ENCODE measurements around the gene CHURC1. TPM values are rescaled to one million over a fixed set of nuclear protein-coding genes. Genes with fewer than 3 reads are reported as not detected.

The CHURC1 gene
- total and polyA plus RNA-seq, 2 of the 4 experiments (the other 2 are of a cell fraction) = 38.0 to 69.5 TPM

DNA sequence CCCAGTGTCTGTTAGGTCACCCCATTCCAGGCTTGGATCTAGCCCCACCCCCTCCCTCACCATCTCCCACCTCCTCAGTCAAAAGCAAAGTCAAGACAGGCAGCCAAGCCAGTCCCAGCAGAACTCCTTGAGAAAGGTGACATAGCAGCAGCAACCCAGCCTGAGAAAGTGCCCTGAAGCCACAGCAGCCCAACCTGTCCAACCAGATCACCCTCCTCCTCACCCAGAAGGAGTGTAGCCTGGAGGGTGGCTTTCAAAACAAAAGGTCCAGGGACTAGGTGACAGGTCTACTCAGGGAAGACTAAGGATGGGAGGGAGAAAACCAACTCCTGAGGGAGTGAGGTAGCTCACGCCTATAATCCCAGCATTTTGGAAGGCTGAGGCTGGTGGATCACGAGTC lies 52.7 kb downstream of the CHURC1 start:
- H4K8ac ChIP-seq (ENCODE audit: low read depth in 2 of 2, low read length in 2 of 2) = no peak overlapping the region
- H3K9me3 ChIP-seq (ENCODE audit: control insufficient read depth, insufficient read depth, low read length) = no peaks in the 10 kb centered on the region
- BruUV-seq (replicated peaks) = no TSS peak
- no peak overlapping the region for H3K27ac ChIP-seq (ENCODE audit: insufficient read depth, low read length)
- H3K9me1 ChIP-seq (ENCODE audit: insufficient read depth, low read length) = no peaks in the 10 kb centered on the region
- no peaks in the 10 kb centered on the region; the same call in 1 of the 2 replicates for H3K36me3 ChIP-seq (ENCODE audit: control insufficient read depth, insufficient read depth, low read length)
- H3K27me3 ChIP-seq (ENCODE audit: control insufficient read depth, insufficient read depth, low read length) = no peaks in the 10 kb centered on the region
- intact Hi-C loops (cut with micrococcal nuclease) = no loop called here
- peaks cover 4% of the 10 kb centered on the region; the same call in 1 of the 2 replicates for H3K4me1 ChIP-seq (ENCODE audit: control insufficient read depth, insufficient read depth, low read length)
- no CpG with 5 or more reads among the region's 2 CpGs for WGBS, 2 experiments (ENCODE audit: extremely low coverage in 2 of 2, insufficient read length in 1 of 2)
- ATAC-seq (ENCODE audit: low read depth) = no peak
- H3K4me2 ChIP-seq (ENCODE audit: low read depth, low read length) = no peak overlapping the region
- H2AFZ ChIP-seq (replicated peaks; ENCODE audit: low read length, poor library complexity) = no peak overlapping the region
- in situ Hi-C loops (cut with MboI; ENCODE audit: low sequenced_read_pairs) = no loop called here
- no peak overlapping the region for H3K14ac ChIP-seq (replicated peaks; ENCODE audit: low read depth, low read length)
- TF ChIP-seq MAFK (IDR thresholded peaks at IDR 0.05; ENCODE audit: low read depth, low read length) (no peak), NFE2L2 (IDR thresholded peaks at IDR 0.05; ENCODE audit: low read depth, low read length) (no peak), SMC3 (IDR thresholded peaks at IDR 0.05; ENCODE audit: low read depth, low read length) (no peak), CHD1 (IDR thresholded peaks at IDR 0.05; ENCODE audit: low read depth, low read length) (no peak), RCOR1 (IDR thresholded peaks at IDR 0.05; ENCODE audit: insufficient replicate concordance, low read length) (no peak), RFX5 (IDR thresholded peaks at IDR 0.05; ENCODE audit: low read depth, low read length) (no peak), BHLHE40 (IDR thresholded peaks at IDR 0.05; ENCODE audit: low read depth, low read length) (no peak), CEBPB (IDR thresholded peaks at IDR 0.05; ENCODE audit: low read depth, low read length) (no peak)
- TF ChIP-seq, protein P1, sequence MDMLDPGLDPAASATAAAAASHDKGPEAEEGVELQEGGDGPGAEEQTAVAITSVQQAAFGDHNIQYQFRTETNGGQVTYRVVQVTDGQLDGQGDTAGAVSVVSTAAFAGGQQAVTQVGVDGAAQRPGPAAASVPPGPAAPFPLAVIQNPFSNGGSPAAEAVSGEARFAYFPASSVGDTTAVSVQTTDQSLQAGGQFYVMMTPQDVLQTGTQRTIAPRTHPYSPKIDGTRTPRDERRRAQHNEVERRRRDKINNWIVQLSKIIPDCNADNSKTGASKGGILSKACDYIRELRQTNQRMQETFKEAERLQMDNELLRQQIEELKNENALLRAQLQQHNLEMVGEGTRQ (IDR thresholded peaks at IDR 0.05; ENCODE audit: low read depth, low read length) = no peak
- TF ChIP-seq, protein P2, sequence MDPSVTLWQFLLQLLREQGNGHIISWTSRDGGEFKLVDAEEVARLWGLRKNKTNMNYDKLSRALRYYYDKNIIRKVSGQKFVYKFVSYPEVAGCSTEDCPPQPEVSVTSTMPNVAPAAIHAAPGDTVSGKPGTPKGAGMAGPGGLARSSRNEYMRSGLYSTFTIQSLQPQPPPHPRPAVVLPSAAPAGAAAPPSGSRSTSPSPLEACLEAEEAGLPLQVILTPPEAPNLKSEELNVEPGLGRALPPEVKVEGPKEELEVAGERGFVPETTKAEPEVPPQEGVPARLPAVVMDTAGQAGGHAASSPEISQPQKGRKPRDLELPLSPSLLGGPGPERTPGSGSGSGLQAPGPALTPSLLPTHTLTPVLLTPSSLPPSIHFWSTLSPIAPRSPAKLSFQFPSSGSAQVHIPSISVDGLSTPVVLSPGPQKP (IDR thresholded peaks at IDR 0.05; ENCODE audit: borderline replicate concordance, low read depth, low read length) = no peak
- TF ChIP-seq, protein P3, sequence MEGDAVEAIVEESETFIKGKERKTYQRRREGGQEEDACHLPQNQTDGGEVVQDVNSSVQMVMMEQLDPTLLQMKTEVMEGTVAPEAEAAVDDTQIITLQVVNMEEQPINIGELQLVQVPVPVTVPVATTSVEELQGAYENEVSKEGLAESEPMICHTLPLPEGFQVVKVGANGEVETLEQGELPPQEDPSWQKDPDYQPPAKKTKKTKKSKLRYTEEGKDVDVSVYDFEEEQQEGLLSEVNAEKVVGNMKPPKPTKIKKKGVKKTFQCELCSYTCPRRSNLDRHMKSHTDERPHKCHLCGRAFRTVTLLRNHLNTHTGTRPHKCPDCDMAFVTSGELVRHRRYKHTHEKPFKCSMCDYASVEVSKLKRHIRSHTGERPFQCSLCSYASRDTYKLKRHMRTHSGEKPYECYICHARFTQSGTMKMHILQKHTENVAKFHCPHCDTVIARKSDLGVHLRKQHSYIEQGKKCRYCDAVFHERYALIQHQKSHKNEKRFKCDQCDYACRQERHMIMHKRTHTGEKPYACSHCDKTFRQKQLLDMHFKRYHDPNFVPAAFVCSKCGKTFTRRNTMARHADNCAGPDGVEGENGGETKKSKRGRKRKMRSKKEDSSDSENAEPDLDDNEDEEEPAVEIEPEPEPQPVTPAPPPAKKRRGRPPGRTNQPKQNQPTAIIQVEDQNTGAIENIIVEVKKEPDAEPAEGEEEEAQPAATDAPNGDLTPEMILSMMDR (conservative IDR thresholded peaks at IDR 0.05; ENCODE audit: low read depth, low read length) = no peak
- H2BK15ac ChIP-seq (ENCODE audit: low read depth, low read length) = no peak overlapping the region
- H2AK5ac ChIP-seq (ENCODE audit: low read depth, low read length) = no peak overlapping the region
- no peaks in the 10 kb centered on the region; a peak in 1 of 4 replicates for H3K79me1 ChIP-seq (ENCODE audit: low read depth in 1 of 2, low read length in 2 of 2)
- no peak overlapping the region for H3K23ac ChIP-seq (ENCODE audit: low read depth, low read length)
- ChIA-PET CTCF (no interaction called here), POLR2A (ENCODE audit: unreplicated experiment) (no interaction called here)
- no peaks in the 10 kb centered on the region for H4K20me1 ChIP-seq (ENCODE audit: insufficient read depth, low read length)
- no peak overlapping the region for H4K5ac ChIP-seq (ENCODE audit: low read depth, low read length)
- no peak overlapping the region for H3K4ac ChIP-seq (ENCODE audit: low read depth, low read length)
- no peak overlapping the region for H3K18ac ChIP-seq (ENCODE audit: low read depth, low read length)
- H2BK5ac ChIP-seq (ENCODE audit: low read depth, low read length, poor library complexity, severe bottlenecking) = no peak overlapping the region
- no peak overlapping the region for H2BK120ac ChIP-seq (ENCODE audit: low read depth, low read length)
- DNase-seq = no peak
- no peak overlapping the region for H3K9ac ChIP-seq (ENCODE audit: low read depth, low read length)
- H2AK9ac ChIP-seq (replicated peaks; ENCODE audit: low read depth, low read length, poor library complexity) = no peak overlapping the region
- H3K56ac ChIP-seq (ENCODE audit: extremely low read depth, insufficient read depth, low read length) = no peak overlapping the region
- no peak overlapping the region for H4K91ac ChIP-seq (ENCODE audit: insufficient read depth, low read depth, low read length)
- dilution Hi-C loops (cut with HindIII; ENCODE audit: low sequenced_read_pairs, unreplicated experiment) = no loop called here
- no peak overlapping the region for H3K4me3 ChIP-seq (ENCODE audit: insufficient read depth, low read depth, low read length)
- H2BK20ac ChIP-seq (ENCODE audit: low read depth, low read length) = no peak overlapping the region
